Adipocyte (in vitro differentiated cells): ENCODE results near the gene SHISAL1.

ENCODE experiments used
- DNase-seq: peaks from one replicate; pipeline ENCODE4 v3.0.0-alpha.2; 2015; ENCODE audit warnings: low read depth
- H3K27me3 ChIP-seq: replicated peaks from 2 replicates; pipeline ENCODE4 v1.7.0; 2013; ENCODE audit warnings: mild to moderate bottlenecking, low read length, moderate library complexity; ENCODE audit not compliant: control insufficient read depth, insufficient read depth
- H3K36me3 ChIP-seq: 2 replicates; pipeline ENCODE4 v1.7.0; 2013; ENCODE audit warnings: low read length, mild to moderate bottlenecking, moderate library complexity; ENCODE audit not compliant: control insufficient read depth, insufficient read depth, severe bottlenecking
- H3K4me1 ChIP-seq: 2 replicates; pipeline ENCODE4 v1.7.0; 2013; ENCODE audit warnings: mild to moderate bottlenecking, low read length, moderate library complexity; ENCODE audit not compliant: control insufficient read depth, insufficient read depth
- H3K4me3 ChIP-seq: 2 replicates; pipeline ENCODE4 v1.7.0; 2013; ENCODE audit warnings: mild to moderate bottlenecking, low read length, moderate library complexity
- H3K9ac ChIP-seq: 2 replicates; pipeline ENCODE4 v1.7.0; 2013; ENCODE audit warnings: mild to moderate bottlenecking, low read length, moderate library complexity
- H3K9me3 ChIP-seq: 2 replicates; pipeline ENCODE4 v1.7.0; 2013; ENCODE audit warnings: mild to moderate bottlenecking, low read length, moderate library complexity; ENCODE audit not compliant: control insufficient read depth

Gene SHISAL1

DNA sequence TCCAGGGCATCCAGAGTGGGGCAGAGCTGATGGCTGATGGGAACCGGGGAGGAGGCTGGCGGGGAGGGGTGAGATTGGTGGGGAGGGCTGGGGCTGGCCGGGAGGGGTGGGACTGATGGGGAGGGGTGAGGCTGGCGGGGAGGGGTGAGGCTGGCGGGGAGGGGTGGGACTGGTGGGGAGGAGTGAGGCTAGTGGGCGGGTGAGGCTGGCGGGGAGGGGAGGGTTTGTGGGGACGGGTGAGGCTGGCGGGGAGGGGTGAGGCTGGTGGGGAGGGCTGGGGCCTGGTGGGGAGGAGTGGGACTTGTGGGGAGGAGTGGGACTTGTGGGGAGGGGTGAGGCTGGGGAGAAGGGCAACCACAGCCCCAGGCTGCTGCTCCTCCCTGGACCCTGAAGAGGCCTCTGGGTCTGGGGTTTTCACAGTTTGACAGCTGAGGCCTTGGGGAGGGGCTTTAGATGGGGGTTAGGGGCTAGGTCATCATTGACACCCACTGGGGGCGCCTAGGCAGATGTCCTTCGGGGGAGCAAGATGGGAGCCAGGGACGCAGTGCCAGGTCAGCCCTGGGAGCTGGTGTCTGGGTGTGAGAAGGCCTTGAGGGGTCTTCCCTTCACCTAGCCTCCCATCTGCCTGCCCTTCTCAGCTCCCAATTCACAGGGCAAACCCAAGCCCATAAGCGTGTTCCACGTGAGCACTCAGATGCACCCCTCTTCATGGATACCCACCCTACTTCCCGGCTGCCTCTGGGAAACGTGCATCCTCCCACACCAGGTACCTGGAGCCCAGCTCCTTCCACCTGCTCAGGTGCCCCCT, 105.4 kb downstream of the SHISAL1 start:
- DNase-seq, result no peak
- Histone ChIP-seq H3K4me3 (no peak overlapping the region), H3K9ac (no peak overlapping the region), H3K27me3 (peaks cover 5% of the 10 kb centered on the region), H3K4me1 (peaks cover 29% of the 10 kb centered on the region), H3K36me3 (no peaks in the 10 kb centered on the region), H3K9me3 (peaks cover 14% of the 10 kb centered on the region)

GRCh38 chr22:44206696-44207095, 106.1 kb downstream of the SHISAL1 start:
- Histone ChIP-seq H3K36me3 (no peaks in the 10 kb centered on the region), H3K4me3 (no peak overlapping the region), H3K27me3 (peaks cover 5% of the 10 kb centered on the region), H3K9me3 (peaks cover 14% of the 10 kb centered on the region), H3K4me1 (peaks cover 29% of the 10 kb centered on the region), H3K9ac (no peak overlapping the region)
- no peak for DNase-seq

DNA sequence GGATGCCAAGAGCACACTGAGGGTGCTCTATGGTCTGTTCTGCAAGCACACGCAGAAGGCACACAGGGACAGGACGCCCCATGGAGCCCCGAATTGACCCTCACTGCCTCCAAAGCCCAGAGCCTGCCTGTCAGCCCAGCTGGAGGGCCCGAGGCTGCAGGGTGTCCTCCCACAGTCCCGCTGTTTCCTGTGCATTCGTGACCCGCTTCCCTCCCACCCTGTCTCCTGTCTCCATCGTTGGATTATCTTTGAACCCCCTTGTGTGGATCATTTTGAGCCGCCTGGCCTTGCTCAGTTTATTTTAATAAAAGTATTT, 106.5 kb downstream of the SHISAL1 start:
- peaks cover 29% of the 10 kb centered on the region for H3K4me1 ChIP-seq
- peaks cover 14% of the 10 kb centered on the region for H3K9me3 ChIP-seq
- H3K4me3 ChIP-seq, result no peak overlapping the region
- no peak for DNase-seq
- no peaks in the 10 kb centered on the region for H3K36me3 ChIP-seq
- no peak overlapping the region for H3K9ac ChIP-seq
- peaks cover 5% of the 10 kb centered on the region for H3K27me3 ChIP-seq

- no peak for DNase-seq
- H3K36me3 ChIP-seq, result no peaks in the 10 kb centered on the region
- peaks cover 14% of the 10 kb centered on the region for H3K9me3 ChIP-seq
- H3K4me3 ChIP-seq, result no peak overlapping the region
- peaks cover 5% of the 10 kb centered on the region for H3K27me3 ChIP-seq
- H3K4me1 ChIP-seq, result peaks cover 30% of the 10 kb centered on the region
- no peak overlapping the region for H3K9ac ChIP-seq
Observed at GRCh38 chr22:44205516-44206329, 107.0 kb downstream of the SHISAL1 start.

GRCh38 chr22:44204739-44205515, 107.8 kb downstream of the SHISAL1 start:
- peaks cover 12% of the 10 kb centered on the region for H3K9me3 ChIP-seq
- no peak for DNase-seq

DNA sequence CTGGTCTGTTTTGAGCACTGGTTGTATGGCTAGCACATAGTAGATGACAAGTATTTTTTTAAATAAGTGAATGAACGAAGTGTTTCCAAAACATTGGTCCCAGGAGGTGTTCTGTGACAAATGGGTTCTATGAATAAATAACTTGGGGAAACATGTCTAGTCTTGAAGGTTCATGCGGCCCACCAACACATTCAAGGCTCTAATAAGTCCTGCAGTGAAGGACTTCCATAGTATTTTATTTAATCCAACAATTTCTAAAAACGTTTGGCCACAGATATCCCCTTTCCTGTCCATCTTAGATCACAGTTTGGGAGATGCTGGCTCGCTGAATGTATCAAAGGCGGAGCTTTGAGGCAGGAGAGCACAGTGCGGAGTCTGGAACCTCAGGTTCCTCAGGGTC, 109.5 kb downstream of the SHISAL1 start:
- no peaks in the 10 kb centered on the region for H3K9me3 ChIP-seq
- peaks cover 23% of the 10 kb centered on the region for H3K27me3 ChIP-seq
- peaks cover 24% of the 10 kb centered on the region for H3K4me1 ChIP-seq
- no peak overlapping the region for H3K9ac ChIP-seq
- DNase-seq, result no peak
- H3K4me3 ChIP-seq, result no peak overlapping the region
- no peaks in the 10 kb centered on the region for H3K36me3 ChIP-seq

More at GRCh38 chr22:44204739-44205515, 107.8 kb downstream of the SHISAL1 start:
- Histone ChIP-seq H3K4me3 (no peak overlapping the region), H3K9ac (no peak overlapping the region), H3K36me3 (no peaks in the 10 kb centered on the region), H3K27me3 (peaks cover 10% of the 10 kb centered on the region), H3K4me1 (peaks cover 24% of the 10 kb centered on the region)

GRCh38 chr22:44202261-44202789, 110.4 kb downstream of the SHISAL1 start:
- H3K4me1 ChIP-seq, result peaks cover 24% of the 10 kb centered on the region
- peaks cover 32% of the 10 kb centered on the region for H3K27me3 ChIP-seq
- DNase-seq, result peak; percentile 77
- no peaks in the 10 kb centered on the region for H3K36me3 ChIP-seq
- H3K9me3 ChIP-seq, result no peaks in the 10 kb centered on the region
- H3K4me3 ChIP-seq, result no peak overlapping the region
- peak overlapping the region; percentile 33 for H3K9ac ChIP-seq

GRCh38 chr22:44201665-44202064, 111.1 kb downstream of the SHISAL1 start:
- Histone ChIP-seq H3K9me3 (no peaks in the 10 kb centered on the region), H3K4me3 (no peak overlapping the region), H3K27me3 (peaks cover 35% of the 10 kb centered on the region), H3K4me1 (peaks cover 24% of the 10 kb centered on the region), H3K9ac (peak overlapping the region; percentile 33), H3K36me3 (no peaks in the 10 kb centered on the region)
- DNase-seq, result no peak

DNA sequence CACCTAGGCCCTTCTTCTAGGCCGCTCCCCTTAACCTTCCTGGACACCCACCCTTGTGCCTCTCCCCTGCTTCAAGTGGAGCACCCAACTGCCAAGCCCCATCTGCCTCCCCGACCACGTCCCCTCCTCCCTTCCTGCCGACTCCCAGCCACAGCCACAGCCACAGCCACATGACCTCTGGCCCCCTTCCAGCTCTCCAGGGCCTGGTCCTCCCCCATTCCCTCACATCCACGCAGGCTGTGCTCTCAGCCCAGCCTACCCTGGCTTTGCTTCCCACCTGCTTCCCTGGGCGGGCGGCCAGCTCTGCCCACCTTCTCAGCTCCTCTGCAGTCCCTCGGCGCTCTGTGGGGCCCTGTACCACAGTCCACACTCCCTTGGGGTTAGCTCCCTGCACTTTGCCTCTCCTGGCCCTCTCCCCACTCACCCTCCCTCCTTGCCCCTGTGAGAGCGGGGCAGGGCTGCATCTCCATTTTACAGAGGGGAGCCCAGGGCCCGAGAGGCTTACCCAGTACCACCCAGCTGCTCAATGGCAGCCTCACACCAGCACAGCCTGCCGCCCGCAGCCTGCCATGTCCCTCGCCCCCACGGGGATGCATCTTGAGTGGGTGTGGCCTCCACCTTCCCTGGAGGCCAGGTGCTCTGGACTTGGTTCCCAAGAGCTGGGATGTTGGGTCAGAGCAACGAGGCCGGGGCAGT, 111.7 kb downstream of the SHISAL1 start:
- Histone ChIP-seq H3K4me1 (peaks cover 24% of the 10 kb centered on the region), H3K9me3 (no peaks in the 10 kb centered on the region), H3K9ac (no peak overlapping the region), H3K27me3 (peaks cover 37% of the 10 kb centered on the region), H3K4me3 (no peak overlapping the region), H3K36me3 (no peaks in the 10 kb centered on the region)
- DNase-seq, result no peak

DNA sequence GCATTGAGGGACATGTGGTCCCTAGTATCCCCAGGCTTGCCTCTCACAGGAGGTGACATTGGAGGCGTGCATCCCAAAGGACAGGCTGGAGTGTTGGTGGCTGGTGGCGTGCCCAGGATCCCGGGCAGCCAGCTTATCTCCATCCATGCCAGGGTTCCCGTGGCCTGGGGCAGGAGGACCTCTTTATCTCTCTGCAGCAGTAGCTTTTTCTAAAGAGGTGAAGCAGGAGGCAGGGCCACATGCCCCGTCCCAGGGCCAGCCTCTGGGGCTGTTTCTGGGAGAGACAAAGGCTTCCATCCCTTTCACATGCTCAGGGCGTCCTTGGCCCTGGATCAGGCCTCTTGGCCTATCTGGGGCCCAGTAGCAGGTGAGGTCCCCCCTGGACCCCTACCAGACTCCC, 112.3 kb downstream of the SHISAL1 start:
- H3K4me3 ChIP-seq, result no peak overlapping the region
- H3K36me3 ChIP-seq, result no peaks in the 10 kb centered on the region
- H3K9me3 ChIP-seq, result no peaks in the 10 kb centered on the region
- H3K27me3 ChIP-seq, result peaks cover 42% of the 10 kb centered on the region
- H3K4me1 ChIP-seq, result peaks cover 24% of the 10 kb centered on the region
- no peak for DNase-seq
- no peak overlapping the region for H3K9ac ChIP-seq
